Spinal cord (tissue), 10 donors: ENCODE data around the gene EWSR1. TPM values are rescaled to one million over a fixed set of nuclear protein-coding genes. Genes with fewer than 3 reads are reported as not detected.
A peak's percentile ranks its signal among the peaks of the same experiment; 100 is the strongest.

Source experiments
- DNase-seq, 6 donors: peaks; one replicate each; pipeline versions ENCODE4 v3.0.0 to v3.0.0-alpha.2; 2013 to 2015; ENCODE audit warnings: low spot score in 6 of 6, low read depth in 4 of 6
- H3K27ac ChIP-seq: one replicate; pipeline ENCODE4 v1.5.1; 2013; ENCODE audit warnings: low read depth, low read length, control low read depth
- H3K27me3 ChIP-seq: one replicate; pipeline ENCODE4 v1.6.1; 2013; ENCODE audit warnings: low read length; ENCODE audit not compliant: control insufficient read depth, insufficient read depth
- H3K36me3 ChIP-seq: one replicate; pipeline ENCODE4 v1.6.1; 2013; ENCODE audit warnings: low read length; ENCODE audit not compliant: control insufficient read depth, insufficient read depth
- H3K4me1 ChIP-seq: one replicate; pipeline ENCODE4 v1.6.1; 2013; ENCODE audit warnings: low read length; ENCODE audit not compliant: control insufficient read depth, insufficient read depth
- H3K4me3 ChIP-seq: one replicate; pipeline ENCODE4 v1.5.1; 2013; ENCODE audit warnings: low read depth, low read length, control low read depth
- H3K9me3 ChIP-seq: one replicate; pipeline ENCODE4 v1.6.1; 2013; ENCODE audit warnings: low read length; ENCODE audit not compliant: control insufficient read depth, insufficient read depth
- WGBS: methylation state at CpG from one replicate; pipeline ENCODE4 v1.1.5; 2013; ENCODE audit warnings: missing lambda C conversion rate; ENCODE audit not compliant: insufficient coverage; 5-methylcytosine and 5-hydroxymethylcytosine counted together
- polyA plus RNA-seq, 2 donors: library from polyadenylated mRNA; unstranded; fragments of 120-200 nt; gene quantifications; one replicate each; pipeline ENCODE4 v1.2.1, GENCODE V29; 2013; ENCODE audit not compliant: insufficient read length in 2 of 2
- total RNA-seq, 2 donors: library from RNA; depleted of rRNA in 1 of 2; stranded (reverse); fragments of 120-200 nt in 1 of 2; fragments of >200 nt in 1 of 2; gene quantifications; one replicate each; pipeline versions ENCODE4 v1.2.3 to v1.2.4, GENCODE V29; 2013 to 2014
- donor health status: healthy.

The EWSR1 gene
- total and polyA plus RNA-seq, 4 donors = 114 to 316 (median 248) TPM

DNA sequence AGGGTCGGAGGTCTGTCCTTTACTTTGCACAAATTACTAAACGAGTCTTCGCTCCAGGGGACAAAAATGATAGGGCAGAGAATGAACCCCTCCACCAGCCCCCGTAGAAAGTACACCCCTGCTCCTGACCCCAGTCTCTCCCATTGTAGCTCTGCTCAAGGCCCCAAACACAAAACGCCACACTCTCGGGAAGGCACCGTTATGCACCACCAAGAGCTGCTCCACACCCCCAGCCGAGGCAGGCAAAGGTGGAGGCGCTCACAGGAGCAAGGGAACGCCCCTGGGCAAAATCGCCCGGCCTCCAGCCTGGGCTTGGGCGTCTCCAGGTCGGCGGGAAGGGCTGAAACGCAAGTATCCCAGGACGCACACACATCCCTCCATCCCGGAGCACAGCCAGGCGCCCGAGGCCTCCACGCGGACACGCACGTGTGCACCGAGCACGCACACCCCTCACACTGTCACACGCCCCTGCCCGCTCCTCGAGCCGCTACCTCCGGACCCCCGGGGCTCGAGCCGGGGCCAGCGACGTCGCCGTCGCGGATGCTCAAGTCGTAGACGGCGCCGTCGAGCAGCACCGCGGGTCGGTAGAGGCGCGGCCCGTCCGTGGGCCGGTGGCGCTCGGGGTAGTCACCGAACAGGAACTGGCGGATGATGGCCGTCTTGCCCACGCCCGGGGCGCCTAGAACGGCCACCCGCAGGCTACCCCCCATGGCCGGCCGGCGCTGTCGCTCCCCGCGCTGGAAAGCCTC lies 46.6 kb downstream of the EWSR1 start:
- Histone ChIP-seq H3K27ac (no peak overlapping the region), H3K27me3 (peaks cover 50% of the 10 kb centered on the region), H3K9me3 (no peaks in the 10 kb centered on the region), H3K4me1 (peaks cover 64% of the 10 kb centered on the region), H3K36me3 (peaks cover 25% of the 10 kb centered on the region), H3K4me3 (no peak overlapping the region)
- DNase-seq = no peak
- 3% methylated on average over 69 of the region's 69 CpGs for WGBS

GRCh38 chr22:29315286-29316140 lies 47.4 kb downstream of the EWSR1 start, which contains the start of gene RASL10A:
RASL10A (minus strand) TSS chr22:29315697; CDS start chr22:29315246, 451 bp downstream.
- no peak within 1 kb of the TSS for H3K27ac ChIP-seq
- no peak for DNase-seq
- peaks cover 59% of the 10 kb centered on the region for H3K4me1 ChIP-seq
- peaks cover 19% of the 10 kb centered on the region for H3K36me3 ChIP-seq
- H3K9me3 ChIP-seq = no peaks in the 10 kb centered on the region
- WGBS = 1% methylated on average over 86 of the region's 103 CpGs
- H3K4me3 ChIP-seq = no peak within 1 kb of the TSS
- peaks cover 50% of the 10 kb centered on the region for H3K27me3 ChIP-seq

GRCh38 chr22:29316141-29316828 lies 48.2 kb downstream of the EWSR1 start:
- DNase-seq = no peak
- Histone ChIP-seq H3K4me3 (no peak overlapping the region), H3K9me3 (no peaks in the 10 kb centered on the region), H3K4me1 (peaks cover 51% of the 10 kb centered on the region), H3K27ac (no peak overlapping the region), H3K36me3 (peaks cover 12% of the 10 kb centered on the region), H3K27me3 (peaks cover 50% of the 10 kb centered on the region)
- WGBS = 59% methylated on average over 10 of the region's 18 CpGs

- DNase-seq = no peak
- no peaks in the 10 kb centered on the region for H3K36me3 ChIP-seq
- no peak overlapping the region for H3K4me3 ChIP-seq
- no peaks in the 10 kb centered on the region for H3K9me3 ChIP-seq
- H3K4me1 ChIP-seq = peaks cover 35% of the 10 kb centered on the region
- 72% methylated on average over 16 of the region's 18 CpGs for WGBS
- H3K27me3 ChIP-seq = peaks cover 37% of the 10 kb centered on the region
- no peak overlapping the region for H3K27ac ChIP-seq
Observed at GRCh38 chr22:29317827-29318454, 49.9 kb downstream of the EWSR1 start.

DNA sequence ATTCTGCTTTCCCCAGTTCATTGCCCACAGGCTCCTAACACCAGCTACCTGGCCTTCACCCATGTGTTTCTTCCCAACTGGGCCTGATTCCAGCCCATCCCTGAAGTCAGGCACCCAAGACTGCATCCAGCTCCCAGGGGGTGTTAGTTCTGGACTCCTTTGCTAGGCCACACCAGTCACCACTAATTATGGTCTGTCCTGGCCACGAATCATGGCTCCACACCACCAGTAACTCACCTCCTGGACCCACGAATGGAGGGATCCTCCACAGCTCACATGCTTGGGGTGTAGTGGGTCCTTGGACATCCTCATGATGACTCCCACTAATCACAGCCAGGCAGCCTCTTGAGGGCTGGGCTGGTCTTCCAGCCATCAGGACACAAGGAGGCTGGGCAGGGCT lies 51.0 kb downstream of the EWSR1 start:
- WGBS = 92% methylated on average over 2 of the region's 2 CpGs
- Histone ChIP-seq H3K9me3 (no peaks in the 10 kb centered on the region), H3K4me3 (no peak overlapping the region), H3K4me1 (peaks cover 24% of the 10 kb centered on the region), H3K36me3 (no peaks in the 10 kb centered on the region), H3K27ac (no peak overlapping the region), H3K27me3 (peaks cover 26% of the 10 kb centered on the region)
- no peak for DNase-seq

- peak in 1 of 6 donors; percentile 50 for DNase-seq
- no peak overlapping the region for H3K27ac ChIP-seq
- no peaks in the 10 kb centered on the region for H3K9me3 ChIP-seq
- WGBS = no CpG with 5 or more reads among the region's 1 CpG
- no peaks in the 10 kb centered on the region for H3K36me3 ChIP-seq
- H3K27me3 ChIP-seq = peaks cover 14% of the 10 kb centered on the region
- peaks cover 15% of the 10 kb centered on the region for H3K4me1 ChIP-seq
- H3K4me3 ChIP-seq = no peak overlapping the region
Observed at GRCh38 chr22:29320546-29320945, 52.5 kb downstream of the EWSR1 start.

DNA sequence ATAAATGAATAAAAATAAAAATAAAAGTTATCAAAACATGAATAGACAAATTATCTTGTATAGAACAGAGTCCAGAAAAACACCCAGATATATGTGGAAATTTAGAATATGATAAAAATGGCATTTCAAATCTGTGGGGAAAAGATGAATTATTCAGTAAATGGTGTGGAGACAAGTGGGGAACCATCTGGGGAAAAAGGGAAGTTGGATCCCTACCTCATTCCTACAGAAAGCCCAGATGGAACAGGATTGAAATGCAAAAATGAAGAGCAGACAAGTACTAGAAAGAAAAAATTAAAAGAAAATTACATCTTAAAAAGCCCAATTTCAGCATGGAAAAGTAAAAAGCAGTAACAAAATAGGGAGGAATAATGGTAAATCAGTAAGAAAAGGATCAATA lies 55.6 kb downstream of the EWSR1 start:
- Histone ChIP-seq H3K9me3 (no peaks in the 10 kb centered on the region), H3K27me3 (no peaks in the 10 kb centered on the region), H3K36me3 (peaks cover 27% of the 10 kb centered on the region), H3K4me1 (peaks cover 17% of the 10 kb centered on the region), H3K27ac (no peak overlapping the region), H3K4me3 (no peak overlapping the region)
- DNase-seq = peak in 1 of 6 donors; percentile 80

- Histone ChIP-seq H3K4me1 (peaks cover 26% of the 10 kb centered on the region), H3K27ac (no peak overlapping the region), H3K9me3 (no peaks in the 10 kb centered on the region), H3K36me3 (peaks cover 44% of the 10 kb centered on the region), H3K27me3 (no peaks in the 10 kb centered on the region), H3K4me3 (no peak overlapping the region)
- WGBS = 88% methylated on average over 6 of the region's 8 CpGs
- DNase-seq = no peak
Observed at GRCh38 chr22:29325356-29325755, 57.3 kb downstream of the EWSR1 start.

GRCh38 chr22:29325785-29326315 lies 57.8 kb downstream of the EWSR1 start:
- Histone ChIP-seq H3K27me3 (no peaks in the 10 kb centered on the region), H3K9me3 (no peaks in the 10 kb centered on the region), H3K27ac (no peak overlapping the region), H3K4me3 (no peak overlapping the region), H3K36me3 (peaks cover 49% of the 10 kb centered on the region), H3K4me1 (peaks cover 31% of the 10 kb centered on the region)
- 91% methylated on average over 6 of the region's 9 CpGs for WGBS
- DNase-seq = no peak
